Measurements from ENCODE around the gene HTATIP2. TPM values are rescaled to one million over a fixed set of nuclear protein-coding genes. Genes with fewer than 3 reads are reported as not detected.
"Not testable (repeated sequence)": the region's sequence is repeated elsewhere in the genome, so short reads cannot be mapped to it uniquely, and the experiment has no call there.

Gene HTATIP2
- total RNA-seq, 1 donor from 2014 or later: 17.4 TPM

DNA sequence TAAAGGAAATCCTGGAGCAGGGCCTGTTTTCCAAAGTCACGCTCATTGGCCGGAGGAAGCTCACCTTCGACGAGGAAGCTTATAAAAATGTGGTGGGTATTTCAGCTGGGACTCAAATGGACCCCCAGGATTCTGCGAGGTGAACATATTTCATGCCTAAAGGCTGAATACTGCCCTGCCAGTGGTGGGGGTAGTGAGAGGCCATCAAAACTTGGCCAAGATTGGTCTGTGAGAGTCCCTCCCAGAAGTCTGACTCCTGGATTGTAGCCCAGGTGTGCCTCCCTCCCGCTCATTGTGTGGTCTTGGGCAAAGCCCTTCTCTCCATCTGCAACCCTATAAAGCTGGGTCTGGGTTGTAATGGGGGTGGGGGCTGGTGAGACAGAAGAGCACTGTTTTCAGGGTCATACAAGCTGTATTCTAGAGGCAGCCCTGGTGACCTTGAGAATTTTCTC is 853 bp downstream of the HTATIP2 start:
- Histone ChIP-seq H3K4me1 (peaks cover 48% of the 10 kb centered on the region), H3K27me3 (ENCODE audit: low read depth) (no peaks in the 10 kb centered on the region), H3K36me3 (peaks cover 17% of the 10 kb centered on the region), H3K4me3 (peak overlapping the region; percentile 98), H3K27ac (replicated peaks) (peak overlapping the region; percentile 91), H3K9me3 (replicated peaks) (no peaks in the 10 kb centered on the region)
- no peak for DNase-seq
- TF ChIP-seq, protein P1, sequence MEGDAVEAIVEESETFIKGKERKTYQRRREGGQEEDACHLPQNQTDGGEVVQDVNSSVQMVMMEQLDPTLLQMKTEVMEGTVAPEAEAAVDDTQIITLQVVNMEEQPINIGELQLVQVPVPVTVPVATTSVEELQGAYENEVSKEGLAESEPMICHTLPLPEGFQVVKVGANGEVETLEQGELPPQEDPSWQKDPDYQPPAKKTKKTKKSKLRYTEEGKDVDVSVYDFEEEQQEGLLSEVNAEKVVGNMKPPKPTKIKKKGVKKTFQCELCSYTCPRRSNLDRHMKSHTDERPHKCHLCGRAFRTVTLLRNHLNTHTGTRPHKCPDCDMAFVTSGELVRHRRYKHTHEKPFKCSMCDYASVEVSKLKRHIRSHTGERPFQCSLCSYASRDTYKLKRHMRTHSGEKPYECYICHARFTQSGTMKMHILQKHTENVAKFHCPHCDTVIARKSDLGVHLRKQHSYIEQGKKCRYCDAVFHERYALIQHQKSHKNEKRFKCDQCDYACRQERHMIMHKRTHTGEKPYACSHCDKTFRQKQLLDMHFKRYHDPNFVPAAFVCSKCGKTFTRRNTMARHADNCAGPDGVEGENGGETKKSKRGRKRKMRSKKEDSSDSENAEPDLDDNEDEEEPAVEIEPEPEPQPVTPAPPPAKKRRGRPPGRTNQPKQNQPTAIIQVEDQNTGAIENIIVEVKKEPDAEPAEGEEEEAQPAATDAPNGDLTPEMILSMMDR (IDR thresholded peaks at IDR 0.05; ENCODE audit: borderline replicate concordance): no peak
- intact Hi-C loops (cut with micrococcal nuclease): no loop called here

DNA sequence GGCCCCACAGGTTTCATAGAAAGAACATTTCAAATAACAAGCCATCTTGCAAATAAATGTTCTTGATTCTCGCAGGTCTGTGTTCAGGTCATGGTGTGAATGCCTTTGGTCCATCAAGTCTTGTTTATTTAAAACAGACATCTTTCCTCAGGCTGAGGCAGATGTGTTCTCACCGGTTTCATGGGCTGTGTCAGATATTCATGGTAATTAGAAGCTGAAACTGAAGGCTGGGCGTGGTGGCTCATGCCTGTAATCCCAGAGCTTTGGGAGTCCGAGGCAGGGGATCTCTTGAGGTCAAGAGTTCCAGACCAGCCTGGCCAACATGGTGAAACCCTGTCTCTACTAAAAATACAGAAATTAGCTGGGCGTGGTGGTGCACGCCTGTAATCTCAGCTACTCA is 2.0 kb downstream of the HTATIP2 start:
- Histone ChIP-seq H3K36me3 (peaks cover 19% of the 10 kb centered on the region), H3K4me1 (peaks cover 51% of the 10 kb centered on the region)
- H3K27me3 ChIP-seq (ENCODE audit: low read depth); H3K4me3 ChIP-seq; H3K27ac ChIP-seq (replicated peaks); intact Hi-C loops (cut with micrococcal nuclease); H3K9me3 ChIP-seq (replicated peaks); DNase-seq: not testable (repeated sequence)

DNA sequence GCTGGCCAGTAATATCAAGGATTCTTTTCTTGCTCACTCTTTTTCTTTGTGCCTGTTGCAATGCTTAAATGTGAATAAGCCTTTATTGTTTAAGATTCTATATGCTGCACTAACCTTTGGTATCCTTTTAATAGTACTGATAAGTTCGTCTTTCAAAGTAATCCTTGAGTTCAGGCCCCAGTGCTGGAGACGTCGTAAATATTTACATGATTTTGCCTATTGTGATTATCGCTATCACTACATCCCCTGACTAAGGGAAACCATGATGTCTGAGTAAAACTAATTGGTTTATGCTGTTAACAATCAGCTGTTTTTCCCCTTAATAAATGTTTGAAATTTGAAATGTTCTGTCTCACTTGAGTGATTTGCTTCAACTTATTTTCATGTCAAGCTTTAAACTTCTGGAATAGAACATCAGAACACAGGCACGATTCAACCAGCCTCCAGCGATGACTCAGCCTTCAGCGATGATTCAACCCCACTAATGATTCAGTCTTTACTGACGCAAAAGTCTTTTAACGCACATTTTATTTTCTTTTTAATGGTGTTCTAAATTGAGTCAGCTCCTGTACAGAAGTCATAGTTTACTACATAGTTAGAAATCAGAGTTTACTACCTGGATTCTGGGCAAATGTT is 3.9 kb downstream of the HTATIP2 start:
- Histone ChIP-seq H3K9me3 (replicated peaks) (no peaks in the 10 kb centered on the region), H3K36me3 (peaks cover 33% of the 10 kb centered on the region), H3K27ac (replicated peaks) (peak overlapping the region; percentile 2), H3K4me1 (peaks cover 45% of the 10 kb centered on the region), H3K4me3 (no peak overlapping the region), H3K27me3 (ENCODE audit: low read depth) (no peaks in the 10 kb centered on the region)
- TF ChIP-seq, protein P1 (IDR thresholded peaks at IDR 0.05; ENCODE audit: borderline replicate concordance): no peak
- DNase-seq: no peak
- intact Hi-C loops (cut with micrococcal nuclease): no loop called here

DNA sequence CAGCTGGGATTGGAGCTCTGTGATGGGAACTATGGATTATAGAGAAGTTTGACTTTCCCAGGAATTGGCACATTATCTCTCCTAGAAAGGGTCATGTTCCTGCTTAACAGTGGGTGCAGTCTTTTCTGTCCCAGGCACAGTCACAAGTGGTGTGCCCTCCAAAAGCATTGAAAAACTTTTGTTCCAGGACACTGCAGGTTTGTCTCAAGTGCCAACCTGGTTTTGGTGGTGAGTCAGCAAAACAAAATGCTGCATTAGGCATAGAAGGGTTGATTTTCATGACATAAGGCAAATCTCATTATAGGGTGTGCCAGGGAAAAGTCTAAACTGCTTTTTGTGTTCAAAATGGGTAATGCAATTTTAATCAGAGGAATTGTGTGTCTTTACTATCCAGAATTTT is 4.9 kb downstream of the HTATIP2 start:
- TF ChIP-seq, protein P1 (IDR thresholded peaks at IDR 0.05; ENCODE audit: borderline replicate concordance): no peak
- no peak for DNase-seq
- H3K4me1 ChIP-seq: peaks cover 35% of the 10 kb centered on the region
- no peak overlapping the region for H3K27ac ChIP-seq (replicated peaks)
- no peaks in the 10 kb centered on the region for H3K27me3 ChIP-seq (ENCODE audit: low read depth)
- H3K36me3 ChIP-seq: peaks cover 36% of the 10 kb centered on the region
- H3K9me3 ChIP-seq (replicated peaks): no peaks in the 10 kb centered on the region
- H3K4me3 ChIP-seq: no peak overlapping the region
- intact Hi-C loops (cut with micrococcal nuclease): no loop called here

DNA sequence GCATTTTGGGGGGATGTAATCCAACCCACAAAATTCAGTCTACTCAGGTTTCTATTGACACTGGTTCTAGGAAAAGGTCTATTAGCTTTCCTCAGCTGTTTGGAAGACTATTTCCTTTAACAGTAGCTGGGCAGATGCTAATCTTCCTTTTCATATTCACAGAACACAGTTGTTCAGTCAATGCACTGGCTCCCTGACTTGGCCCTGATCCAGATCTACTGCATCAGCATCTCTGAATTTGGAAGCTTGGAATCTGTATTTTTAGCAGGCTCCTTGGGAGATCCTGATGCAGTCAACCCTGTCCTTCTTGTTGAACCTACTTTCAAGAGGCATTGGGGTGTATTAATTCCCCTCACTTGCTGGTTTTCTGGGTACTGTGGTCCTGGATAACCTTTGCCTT is 6.3 kb downstream of the HTATIP2 start:
- intact Hi-C loops (cut with micrococcal nuclease): no loop called here
- Histone ChIP-seq H3K4me3 (no peak overlapping the region), H3K4me1 (peaks cover 21% of the 10 kb centered on the region), H3K27me3 (ENCODE audit: low read depth) (no peaks in the 10 kb centered on the region), H3K27ac (replicated peaks) (no peak overlapping the region), H3K9me3 (replicated peaks) (no peaks in the 10 kb centered on the region), H3K36me3 (peaks cover 36% of the 10 kb centered on the region)
- no peak for DNase-seq
- TF ChIP-seq, protein P1 (IDR thresholded peaks at IDR 0.05; ENCODE audit: borderline replicate concordance): no peak

DNA sequence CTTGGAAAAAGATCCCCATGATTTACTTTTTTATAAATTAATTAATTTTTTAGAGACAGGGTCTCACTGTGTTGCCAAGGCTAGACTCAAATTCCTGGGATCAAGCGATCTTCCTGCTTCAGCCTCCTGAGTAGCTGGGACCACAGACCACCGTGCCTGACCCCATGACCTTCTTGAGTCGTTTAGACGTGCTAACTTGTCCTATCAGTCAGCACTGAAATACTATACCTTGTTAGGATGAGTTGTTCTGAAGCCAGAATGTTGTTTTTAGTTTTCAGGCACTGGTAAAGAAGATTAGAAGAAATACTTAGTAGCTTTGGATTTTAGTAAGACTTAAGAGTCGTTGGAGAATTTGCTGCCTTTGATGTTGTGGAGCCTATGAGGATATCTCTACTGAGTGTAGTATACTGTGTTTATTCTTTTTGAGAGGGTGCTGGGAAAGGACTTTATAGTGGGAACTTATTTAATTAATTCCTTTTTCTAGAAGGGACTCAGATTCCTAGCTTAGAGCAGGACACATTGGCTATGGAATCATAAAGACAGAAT is 8.6 kb downstream of the HTATIP2 start:
- H3K4me3 ChIP-seq: no peak overlapping the region
- TF ChIP-seq, protein P1 (IDR thresholded peaks at IDR 0.05; ENCODE audit: borderline replicate concordance): no peak
- no peaks in the 10 kb centered on the region for H3K27me3 ChIP-seq (ENCODE audit: low read depth)
- H3K4me1 ChIP-seq: peaks cover 12% of the 10 kb centered on the region
- intact Hi-C loops (cut with micrococcal nuclease): no loop called here
- H3K36me3 ChIP-seq: peaks cover 47% of the 10 kb centered on the region
- no peak overlapping the region for H3K27ac ChIP-seq (replicated peaks)
- no peak for DNase-seq
- no peaks in the 10 kb centered on the region for H3K9me3 ChIP-seq (replicated peaks)

Data from left ventricle myocardium inferior (tissue), 1 donor.